AG04450 (cell line): ENCODE measurements around the gene FGF19. TPM values are rescaled to one million over a fixed set of nuclear protein-coding genes. Genes with fewer than 3 reads are reported as not detected.
"Not testable (repeated sequence)": the region's sequence is repeated elsewhere in the genome, so short reads cannot be mapped to it uniquely, and the experiment has no call there.

ENCODE experiments used
- CTCF ChIA-PET: fragments of 300-600, 350-600 bp; formaldehyde crosslinking; extraction: SDS; loops from one replicate; lab custom pipeline; 2022; ENCODE audit warnings: antibody characterized with exemption, inconsistent platforms; lab: Charles Lee
- POLR2A ChIA-PET: fragments of 350-600 bp; formaldehyde crosslinking; extraction: SDS; loops from one replicate; lab custom pipeline; 2021; ENCODE audit warnings: antibody characterized with exemption, inconsistent platforms; lab: Yijun Ruan, JAX
- DNase-seq: peaks from one replicate; pipeline ENCODE4 v3.0.0-alpha.2; 2011; ENCODE audit warnings: low read depth, low spot score
- H3K27ac ChIP-seq: one replicate; pipeline ENCODE4 v1.5.1; 2012; ENCODE audit warnings: low read depth, low read length, control low read depth
- H3K27me3 ChIP-seq: one replicate; pipeline ENCODE4 v1.6.0; 2012; ENCODE audit warnings: low read length; ENCODE audit not compliant: control insufficient read depth, insufficient read depth
- H3K4me3 ChIP-seq: 2 replicates; pipeline ENCODE4 v1.5.1; 2011; ENCODE audit warnings: mild to moderate bottlenecking, low read depth, low read length, control low read depth
- H3K9me3 ChIP-seq: 2 replicates; pipeline ENCODE4 v1.5.1; 2012; ENCODE audit warnings: low read length; ENCODE audit not compliant: control insufficient read depth, insufficient read depth
- polyA plus RNA-seq: library from polyadenylated mRNA; depleted of rRNA; stranded (reverse); fragments of >200 nt; gene quantifications from 2 replicates; pipeline ENCODE4 v1.2.3, GENCODE V29; 2011
- TF ChIP-seq, protein P1 (sequence below): IDR thresholded peaks from 2 replicates; pipeline ENCODE4 v1.5.1; 2011; ENCODE audit warnings: low read depth, low read length, control low read depth, inconsistent platforms

FGF19 gene
- polyA plus RNA-seq, 1 experiment: not detected

DNA sequence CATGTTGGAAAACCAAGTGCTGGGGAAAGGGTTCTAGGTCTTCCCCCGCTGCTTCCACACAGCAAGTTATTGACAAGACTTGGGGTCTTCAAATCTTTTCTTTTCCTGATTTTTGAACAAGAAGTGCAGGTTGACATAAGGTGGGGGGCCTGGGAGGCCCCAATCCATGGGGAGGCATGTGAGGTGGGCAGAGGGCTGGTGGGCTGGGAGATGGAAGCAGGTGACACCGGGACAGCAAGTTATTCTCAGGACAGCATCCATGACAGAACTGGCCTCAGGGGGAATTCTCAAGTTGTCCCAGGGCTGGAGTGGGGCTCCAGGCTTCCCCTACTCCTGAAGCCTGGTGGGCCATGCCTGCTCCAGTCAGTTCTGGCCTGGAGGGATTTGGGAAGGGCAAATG is 5.5 kb downstream of the FGF19 start:
- peaks cover 59% of the 10 kb centered on the region for H3K27me3 ChIP-seq
- no peak overlapping the region for H3K4me3 ChIP-seq
- TF ChIP-seq, protein P1, sequence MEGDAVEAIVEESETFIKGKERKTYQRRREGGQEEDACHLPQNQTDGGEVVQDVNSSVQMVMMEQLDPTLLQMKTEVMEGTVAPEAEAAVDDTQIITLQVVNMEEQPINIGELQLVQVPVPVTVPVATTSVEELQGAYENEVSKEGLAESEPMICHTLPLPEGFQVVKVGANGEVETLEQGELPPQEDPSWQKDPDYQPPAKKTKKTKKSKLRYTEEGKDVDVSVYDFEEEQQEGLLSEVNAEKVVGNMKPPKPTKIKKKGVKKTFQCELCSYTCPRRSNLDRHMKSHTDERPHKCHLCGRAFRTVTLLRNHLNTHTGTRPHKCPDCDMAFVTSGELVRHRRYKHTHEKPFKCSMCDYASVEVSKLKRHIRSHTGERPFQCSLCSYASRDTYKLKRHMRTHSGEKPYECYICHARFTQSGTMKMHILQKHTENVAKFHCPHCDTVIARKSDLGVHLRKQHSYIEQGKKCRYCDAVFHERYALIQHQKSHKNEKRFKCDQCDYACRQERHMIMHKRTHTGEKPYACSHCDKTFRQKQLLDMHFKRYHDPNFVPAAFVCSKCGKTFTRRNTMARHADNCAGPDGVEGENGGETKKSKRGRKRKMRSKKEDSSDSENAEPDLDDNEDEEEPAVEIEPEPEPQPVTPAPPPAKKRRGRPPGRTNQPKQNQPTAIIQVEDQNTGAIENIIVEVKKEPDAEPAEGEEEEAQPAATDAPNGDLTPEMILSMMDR: no peak
- DNase-seq: no peak
- CTCF ChIA-PET: no interaction called here
- POLR2A ChIA-PET: no interaction called here
- H3K9me3 ChIP-seq: no peaks in the 10 kb centered on the region; the same call in 1 of the 2 replicates
- no peak overlapping the region for H3K27ac ChIP-seq

DNA sequence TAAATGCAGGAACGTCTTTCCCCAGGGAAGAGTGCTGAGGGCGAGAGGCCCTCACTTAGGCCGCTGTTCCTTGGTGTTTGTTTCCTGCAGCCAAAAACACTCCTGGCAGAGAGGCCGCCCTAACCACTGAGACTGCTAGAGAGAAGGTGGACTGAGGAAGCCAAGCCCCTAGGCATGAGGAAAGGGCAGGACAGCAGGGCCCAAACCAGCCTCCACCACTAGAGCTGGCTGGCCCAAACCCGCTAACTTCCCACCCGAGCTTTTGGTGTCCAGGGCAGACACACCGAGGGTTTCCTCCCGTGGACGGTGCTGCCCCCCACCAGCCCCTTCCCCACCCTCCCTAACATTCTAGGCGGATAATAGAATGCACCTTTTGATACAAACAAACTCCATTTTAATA is 6.0 kb downstream of the FGF19 start:
- ChIA-PET POLR2A (no interaction called here), CTCF (no interaction called here)

DNA sequence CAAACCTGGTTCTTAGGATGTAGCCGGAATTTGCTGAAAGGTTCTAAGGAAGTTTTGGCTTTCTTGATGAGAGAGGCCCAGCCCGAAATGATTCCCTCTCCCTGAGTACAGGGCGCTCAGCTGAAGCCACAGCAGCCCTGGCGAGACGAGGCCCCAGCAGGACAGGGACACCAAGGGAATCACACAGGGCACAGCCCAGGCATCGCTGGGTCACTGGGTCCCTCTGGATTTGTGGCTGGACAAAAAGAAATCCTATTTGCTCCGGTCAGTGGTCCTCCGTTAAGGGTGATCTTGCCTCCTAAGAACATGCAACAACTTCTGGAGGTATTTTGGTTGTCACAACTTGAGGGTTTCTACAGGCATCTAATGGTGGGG is 6.4 kb downstream of the FGF19 start:
- POLR2A ChIA-PET: no interaction called here

More for the DNA sequence above, 6.0 kb downstream of the FGF19 start:
- Histone ChIP-seq H3K27me3 (peaks cover 59% of the 10 kb centered on the region), H3K4me3 (no peak overlapping the region), H3K27ac (no peak overlapping the region), H3K9me3 (no peaks in the 10 kb centered on the region)
- TF ChIP-seq, protein P1: no peak
- no peak for DNase-seq

DNA sequence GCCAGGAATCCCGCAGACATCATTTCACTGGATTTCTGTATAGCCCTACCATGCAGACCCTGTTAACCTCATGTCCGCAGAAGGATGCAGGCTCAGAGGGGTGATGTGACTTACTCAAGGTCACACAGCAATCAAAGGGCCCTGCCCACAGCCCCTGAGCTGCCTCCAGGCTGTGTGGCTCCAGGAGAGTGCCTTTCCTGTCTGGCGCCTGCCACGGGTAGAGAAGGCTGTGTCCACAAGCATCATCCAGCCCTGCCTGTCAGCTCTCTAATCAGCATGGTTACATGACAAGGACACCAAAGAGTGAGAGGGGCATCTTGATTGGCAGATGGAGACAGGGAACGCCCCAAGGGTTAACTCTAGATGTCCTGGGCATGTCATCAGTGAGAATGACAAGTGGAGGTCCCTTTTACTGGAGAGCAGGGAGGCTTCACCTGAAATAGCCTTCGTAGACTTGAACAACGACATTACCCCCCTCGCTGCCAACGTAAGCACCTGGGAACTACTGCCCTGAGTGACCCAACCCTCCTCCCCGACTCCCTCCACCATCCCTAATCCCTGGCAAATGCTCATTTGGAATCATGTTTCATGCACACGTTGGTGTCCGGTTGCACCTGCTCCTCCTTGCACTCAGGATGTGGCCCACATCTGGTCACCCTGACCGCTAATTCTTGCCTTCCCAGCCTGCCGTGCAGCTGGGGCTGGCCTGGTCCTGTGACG is 6.9 kb downstream of the FGF19 start:
- no peaks in the 10 kb centered on the region for H3K9me3 ChIP-seq
- H3K27me3 ChIP-seq: peaks cover 55% of the 10 kb centered on the region
- no peak overlapping the region for H3K4me3 ChIP-seq
- H3K27ac ChIP-seq: no peak overlapping the region
- POLR2A ChIA-PET: no interaction called here
- TF ChIP-seq, protein P1: no peak
- CTCF ChIA-PET: interaction anchor here (0.7 to 1.2 kb wide), 2 partner anchors 8 to 13 kb away, joined by 3 to 4 read pairs; no protein-coding TSS in a partner anchor
- DNase-seq: no peak

More for the DNA sequence above, 6.4 kb downstream of the FGF19 start:
- Histone ChIP-seq H3K9me3 (no peaks in the 10 kb centered on the region), H3K4me3 (no peak overlapping the region), H3K27ac (no peak overlapping the region), H3K27me3 (peaks cover 55% of the 10 kb centered on the region)
- TF ChIP-seq, protein P1: no peak
- DNase-seq: no peak
- CTCF ChIA-PET: no interaction called here

DNA sequence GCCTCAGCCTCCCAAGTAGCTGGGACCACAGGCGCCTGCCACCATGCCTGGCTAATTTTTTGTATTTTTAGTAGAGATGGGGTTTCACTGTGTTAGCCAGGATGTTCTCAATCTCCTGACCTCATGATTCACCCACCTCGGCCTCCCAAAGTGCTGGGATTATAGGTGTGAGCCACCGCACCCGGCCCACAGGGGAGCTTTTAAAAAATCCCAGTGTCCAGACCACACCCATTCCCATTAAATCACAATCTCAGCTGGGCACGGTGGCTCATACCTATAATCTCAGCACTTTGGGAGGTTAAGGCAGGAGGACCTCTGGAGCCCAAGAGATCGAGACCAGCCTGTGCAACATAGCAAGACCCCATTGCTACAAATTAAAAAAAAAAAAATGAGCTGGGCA is 7.8 kb downstream of the FGF19 start:
- DNase-seq, H3K27ac ChIP-seq, H3K9me3 ChIP-seq, POLR2A ChIA-PET, H3K4me3 ChIP-seq: not testable (repeated sequence)
- CTCF ChIA-PET: interaction anchor here (0.9 to 1.2 kb wide), 2 partner anchors 9 to 496 kb away, joined by 3 to 4 read pairs; no protein-coding TSS in a partner anchor
- H3K27me3 ChIP-seq: peaks cover 49% of the 10 kb centered on the region
